ENCODE measurements around the gene GAREM2. TPM values are rescaled to one million over a fixed set of nuclear protein-coding genes. Genes with fewer than 3 reads are reported as not detected.
A peak's percentile ranks its signal among the peaks of the same experiment; 100 is the strongest.

GAREM2 gene
- polyA plus RNA-seq, 1 of the 3 experiments (the other 2 are of a cell fraction): 3.7 TPM

GRCh38 chr2:26144031-26144430 lies 28.9 kb upstream of the GAREM2 start:
- Histone ChIP-seq H3K27me3 (ENCODE audit: insufficient read depth) (no peaks in the 10 kb centered on the region; the same call in 1 of the 2 replicates), H3K9me3 (no peaks in the 10 kb centered on the region), H2AFZ (ENCODE audit: low read depth) (no peak overlapping the region), H3K79me2 (ENCODE audit: insufficient read depth) (no peaks in the 10 kb centered on the region), H3K9ac (no peak overlapping the region), H4K20me1 (ENCODE audit: insufficient read depth) (no peaks in the 10 kb centered on the region), H3K4me2 (no peak overlapping the region), H3K4me1 (ENCODE audit: control insufficient read depth in 1 of 2, insufficient read depth in 2 of 2, low read depth in 1 of 2, low read length in 1 of 2) (peaks cover 0 to 2% of the 10 kb centered on the region in 2 experiments; a peak in 1 of 4 replicates), H3K36me3 (replicated peaks in 1 of 2; ENCODE audit: control insufficient read depth in 1 of 2, insufficient read depth in 2 of 2, low read length in 1 of 2) (no peaks in the 10 kb centered on the region), H3K27ac (ENCODE audit: low read depth in 2 of 2, low read length in 1 of 2) (no peak overlapping the region), H3K9me2 (no peaks in the 10 kb centered on the region), H3F3A (replicated peaks; ENCODE audit: insufficient read depth) (no peaks in the 10 kb centered on the region), H3K4me3 (ENCODE audit: low read depth in 2 of 2, low read length in 1 of 2) (no peak overlapping the region)
- CTCF ChIA-PET: interaction anchor here (0.8 to 9.6 kb wide), 26 partner anchors 7 to 290 kb away, joined by 3 to 96 read pairs (median 10); partner anchors contain the start of genes KIF3C and RAB10
- no peak for DNase-seq
- 90% methylated on average over 7 of the region's 7 CpGs for WGBS (ENCODE audit: low lambda C conversion rate)
- TF ChIP-seq FOXM1 (IDR thresholded peaks at IDR 0.05; ENCODE audit: low read depth) (no peak), RAD21 (IDR thresholded peaks at IDR 0.05; ENCODE audit: low read length) (no peak), GATA2 (CRISPR knock-in tag; IDR thresholded peaks at IDR 0.05) (no peak), YY1 (IDR thresholded peaks at IDR 0.05; ENCODE audit: low read depth) (no peak), NRF1 (IDR thresholded peaks at IDR 0.05; ENCODE audit: low read depth, low read length) (no peak)
- POLR2A ChIA-PET: no interaction called here

- H3K4me2 ChIP-seq: no peak overlapping the region
- H3K27ac ChIP-seq (ENCODE audit: low read depth in 2 of 2, low read length in 1 of 2): no peak overlapping the region
- no peaks in the 10 kb centered on the region for H3K9me3 ChIP-seq
- no peak overlapping the region for H2AFZ ChIP-seq (ENCODE audit: low read depth)
- H3K9ac ChIP-seq: no peak overlapping the region
- ChIA-PET CTCF (interaction anchor here (0.6 to 9.6 kb wide), 69 partner anchors 8 to 600 kb away, joined by 3 to 96 read pairs (median 5); partner anchors contain the start of genes GAREM2, HADHB, KIF3C and RAB10), POLR2A (interaction anchor here (0.6 kb wide), 1 partner anchor 346 kb away, joined by 4 read pairs; no protein-coding TSS in a partner anchor)
- H3K27me3 ChIP-seq (ENCODE audit: insufficient read depth): no peaks in the 10 kb centered on the region; the same call in 1 of the 2 replicates
- H3K9me2 ChIP-seq: no peaks in the 10 kb centered on the region
- H3K79me2 ChIP-seq (ENCODE audit: insufficient read depth): no peaks in the 10 kb centered on the region
- no peaks in the 10 kb centered on the region for H3F3A ChIP-seq (replicated peaks; ENCODE audit: insufficient read depth)
- no peaks in the 10 kb centered on the region for H4K20me1 ChIP-seq (ENCODE audit: insufficient read depth)
- whole genome bisulfite sequencing (ENCODE audit: low lambda C conversion rate): 27% methylated on average over 11 of the region's 11 CpGs
- DNase-seq: peak; percentile 85
- no peak overlapping the region for H3K4me3 ChIP-seq (ENCODE audit: low read depth in 2 of 2, low read length in 1 of 2)
- H3K36me3 ChIP-seq (replicated peaks in 1 of 2; ENCODE audit: control insufficient read depth in 1 of 2, insufficient read depth in 2 of 2, low read length in 1 of 2): no peaks in the 10 kb centered on the region
- TF ChIP-seq CTCF (IDR thresholded peaks at IDR 0.05): peak; percentile 96
- TF ChIP-seq SIN3A (IDR thresholded peaks at IDR 0.05; ENCODE audit: borderline replicate concordance, low read depth, low read length): no peak
- 0 out of 2 replicates have a peak, but pooled peaks have one; percentile 16 for TF ChIP-seq NRF1 (IDR thresholded peaks at IDR 0.05; ENCODE audit: low read depth, low read length)
- peak; percentile 38 for TF ChIP-seq CHD2 (IDR thresholded peaks at IDR 0.05; ENCODE audit: low read length, partially characterized antibody)
- peak; percentile 100 for TF ChIP-seq RAD21 (IDR thresholded peaks at IDR 0.05; ENCODE audit: low read length)
- no peak for TF ChIP-seq FOXM1 (IDR thresholded peaks at IDR 0.05; ENCODE audit: low read depth)
- no peak for TF ChIP-seq REST (IDR thresholded peaks at IDR 0.05; ENCODE audit: low read depth, low read length)
- TF ChIP-seq SMC3 (IDR thresholded peaks at IDR 0.05; ENCODE audit: low read depth, low read length): peak; percentile 99
- TF ChIP-seq RFX5 (IDR thresholded peaks at IDR 0.05; ENCODE audit: low read length): 0 out of 2 replicates have a peak, but pooled peaks have one; percentile 26
- no peak for TF ChIP-seq EZH2phosphoT487 (IDR thresholded peaks at IDR 0.05; ENCODE audit: borderline replicate concordance, low read depth)
- no peak for TF ChIP-seq POLR2AphosphoS5 (IDR thresholded peaks at IDR 0.05; ENCODE audit: low read depth, low read length)
- H3K4me1 ChIP-seq (ENCODE audit: control insufficient read depth in 1 of 2, insufficient read depth in 2 of 2, low read depth in 1 of 2, low read length in 1 of 2): no peaks in the 10 kb centered on the region; a peak in 1 of 4 replicates
Observed at GRCh38 chr2:26144953-26145680, 27.8 kb upstream of the GAREM2 start.
